Skin epidermis (tissue), 12 donors: ENCODE measurements around the gene GCNT3.
A peak's percentile ranks its signal among the peaks of the same experiment; 100 is the strongest.
"Not testable (repeated sequence)": the region's sequence is repeated elsewhere in the genome, so short reads cannot be mapped to it uniquely, and the experiment has no call there.

Source experiments
- H3K27ac ChIP-seq, 21 experiments: fragments of 200-600 bp; sonication (generic) in 11 of 21; one replicate each; pipeline ENCODE4 v1.5.0; 2020; ENCODE audit warnings: mild to moderate bottlenecking in 3 of 21, inconsistent platforms in 2 of 21, moderate library complexity in 2 of 21
- H3K4me3 ChIP-seq, 7 experiments: fragments of 200-600 bp; sonication (generic) in 2 of 7; one replicate each; pipeline ENCODE4 v1.5.0; 2020; ENCODE audit warnings: inconsistent platforms in 2 of 7, mild to moderate bottlenecking in 2 of 7, moderate library complexity in 1 of 7

GCNT3 gene

GRCh38 chr15:59615661-59616060, 4.1 kb downstream of the GCNT3 start:
- no peak overlapping the region for H3K4me3 ChIP-seq
- no peak overlapping the region for H3K27ac ChIP-seq

- Histone ChIP-seq H3K4me3 (no peak overlapping the region), H3K27ac (no peak overlapping the region)
These were observed 4.8 kb downstream of the GCNT3 start for GRCh38 chr15:59616379-59616778.

GRCh38 chr15:59618406-59618805, 6.8 kb downstream of the GCNT3 start:
- Histone ChIP-seq H3K4me3 (no peak overlapping the region), H3K27ac (peak overlapping the region in 1 of 21 experiments; percentile 4)

DNA sequence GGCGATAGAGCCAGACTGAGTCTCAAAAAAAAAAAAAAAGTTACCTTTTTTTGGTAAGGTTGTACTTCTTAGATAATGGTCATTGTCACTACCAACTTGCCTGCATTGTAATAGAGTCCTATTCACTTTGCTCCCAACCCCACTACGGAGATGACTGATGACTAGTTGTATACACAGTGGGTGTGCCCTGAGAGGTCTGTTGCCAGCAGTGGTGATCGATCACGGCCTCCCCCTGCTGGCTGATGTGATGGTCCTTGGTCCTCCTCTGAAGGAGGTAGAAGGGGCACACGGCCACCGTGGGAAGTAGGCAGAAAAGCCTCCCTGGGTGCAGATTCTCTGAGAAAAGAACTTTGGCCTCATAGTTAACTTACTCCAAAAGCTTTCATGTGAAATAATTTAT, 10.7 kb downstream of the GCNT3 start:
- Histone ChIP-seq H3K27ac (no peak overlapping the region), H3K4me3 (no peak overlapping the region)

- no peak overlapping the region for H3K27ac ChIP-seq
- no peak overlapping the region for H3K4me3 ChIP-seq
These were observed 21.1 kb downstream of the GCNT3 start for GRCh38 chr15:59632714-59633113.

- no peak overlapping the region for H3K4me3 ChIP-seq
- H3K27ac ChIP-seq = no peak overlapping the region
These were observed 24.6 kb downstream of the GCNT3 start for GRCh38 chr15:59636184-59636583.

- H3K4me3 ChIP-seq, H3K27ac ChIP-seq: not testable (repeated sequence)
These were observed 25.9 kb downstream of the GCNT3 start for GRCh38 chr15:59637507-59637906.

GRCh38 chr15:59642351-59642750, 30.8 kb downstream of the GCNT3 start:
- H3K27ac ChIP-seq = no peak overlapping the region
- no peak overlapping the region for H3K4me3 ChIP-seq

- H3K4me3 ChIP-seq = no peak overlapping the region
These were observed 33.2 kb downstream of the GCNT3 start for GRCh38 chr15:59644756-59645155.

DNA sequence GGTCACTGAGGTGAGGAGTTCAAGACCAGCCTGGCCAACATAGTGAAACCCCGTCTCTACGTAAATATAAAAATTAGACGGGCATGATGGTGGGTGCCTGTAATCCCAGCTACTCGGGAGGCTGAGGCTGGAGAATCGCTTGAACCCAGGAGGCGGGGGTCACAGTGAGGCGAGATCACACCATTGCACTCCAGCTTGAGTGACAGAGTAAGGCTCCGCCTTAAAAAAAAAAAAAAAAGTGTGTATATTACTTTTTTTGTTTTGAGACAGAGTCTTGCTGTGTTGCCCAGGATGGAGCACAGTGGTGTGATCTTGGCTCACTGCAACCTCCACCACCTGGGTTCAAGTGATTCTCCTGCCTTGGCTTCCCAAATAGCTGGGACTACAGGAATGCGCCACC, 34.2 kb downstream of the GCNT3 start:
- H3K4me3 ChIP-seq, H3K27ac ChIP-seq: not testable (repeated sequence)

More at GRCh38 chr15:59644756-59645155, 33.2 kb downstream of the GCNT3 start:
- H3K27ac ChIP-seq = no peak overlapping the region

DNA sequence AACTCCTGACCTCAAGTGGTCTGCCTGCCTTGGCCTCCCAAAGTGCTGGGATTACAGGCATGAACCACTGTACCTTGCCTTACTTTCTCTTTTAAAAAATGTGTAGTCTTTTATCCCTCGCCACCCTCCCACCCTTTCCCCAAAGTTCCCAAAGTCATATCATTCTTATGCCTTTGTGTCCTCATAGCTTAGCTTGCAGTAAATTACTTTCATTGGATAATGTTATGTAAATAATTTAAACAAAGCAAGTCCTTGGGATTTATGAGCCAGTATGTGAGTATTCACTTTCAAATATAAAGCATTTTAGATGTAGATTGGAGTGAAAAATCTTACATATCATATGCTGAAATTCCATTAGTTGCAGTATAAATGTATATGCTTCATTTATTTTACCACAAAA, 34.7 kb downstream of the GCNT3 start:
- Histone ChIP-seq H3K27ac (no peak overlapping the region), H3K4me3 (no peak overlapping the region)

DNA sequence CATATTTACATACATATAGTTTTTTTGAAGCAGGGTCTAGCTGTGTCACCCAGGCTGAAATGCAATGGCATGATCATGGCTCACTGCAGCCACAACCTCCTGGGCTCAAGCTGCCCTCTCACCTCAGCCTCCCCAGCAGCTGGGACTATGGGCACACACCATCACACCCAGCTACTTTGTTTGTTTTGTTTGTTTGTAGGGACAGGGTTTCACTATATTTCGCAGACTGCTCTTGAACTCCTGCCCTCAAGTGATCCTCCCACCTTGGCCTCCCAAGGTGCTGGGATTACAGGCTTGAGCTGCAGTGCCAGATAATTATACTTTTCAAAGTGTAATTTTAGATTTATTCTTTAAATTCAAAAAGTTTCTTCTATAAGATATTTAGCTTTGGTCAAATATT, 35.5 kb downstream of the GCNT3 start:
- no peak overlapping the region for H3K27ac ChIP-seq
- H3K4me3 ChIP-seq = no peak overlapping the region

DNA sequence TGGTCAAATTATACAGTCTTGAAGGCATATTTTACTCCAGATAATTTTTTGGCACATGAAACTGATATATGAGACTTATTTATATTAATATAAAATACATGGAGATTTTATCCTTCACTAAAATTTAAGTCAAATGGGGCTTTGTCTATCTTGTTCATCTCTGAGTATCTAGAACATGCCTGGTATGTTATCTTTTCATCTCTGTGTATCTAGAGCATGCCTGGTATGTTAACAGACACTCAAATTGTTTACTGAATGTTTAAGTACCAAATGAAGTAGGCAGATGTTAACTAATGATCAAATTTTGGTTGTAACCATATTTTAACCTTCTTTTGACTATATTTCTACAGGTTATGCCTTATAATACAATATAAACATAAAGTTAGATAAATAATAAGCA, 38.0 kb downstream of the GCNT3 start:
- Histone ChIP-seq H3K27ac (no peak overlapping the region), H3K4me3 (no peak overlapping the region)

GRCh38 chr15:59654046-59654445, 42.5 kb downstream of the GCNT3 start:
- no peak overlapping the region for H3K27ac ChIP-seq
- no peak overlapping the region for H3K4me3 ChIP-seq

GRCh38 chr15:59656897-59657634, 45.5 kb downstream of the GCNT3 start, which contains the start of gene GTF2A2:
GTF2A2 (minus strand) TSS chr15:59657515; CDS start chr15:59652277, 5,238 bp downstream.
- Histone ChIP-seq H3K27ac (peak within 1 kb of the TSS; percentile 61 to 96 (median 90)), H3K4me3 (peak within 1 kb of the TSS; percentile 66 to 99 (median 93))

DNA sequence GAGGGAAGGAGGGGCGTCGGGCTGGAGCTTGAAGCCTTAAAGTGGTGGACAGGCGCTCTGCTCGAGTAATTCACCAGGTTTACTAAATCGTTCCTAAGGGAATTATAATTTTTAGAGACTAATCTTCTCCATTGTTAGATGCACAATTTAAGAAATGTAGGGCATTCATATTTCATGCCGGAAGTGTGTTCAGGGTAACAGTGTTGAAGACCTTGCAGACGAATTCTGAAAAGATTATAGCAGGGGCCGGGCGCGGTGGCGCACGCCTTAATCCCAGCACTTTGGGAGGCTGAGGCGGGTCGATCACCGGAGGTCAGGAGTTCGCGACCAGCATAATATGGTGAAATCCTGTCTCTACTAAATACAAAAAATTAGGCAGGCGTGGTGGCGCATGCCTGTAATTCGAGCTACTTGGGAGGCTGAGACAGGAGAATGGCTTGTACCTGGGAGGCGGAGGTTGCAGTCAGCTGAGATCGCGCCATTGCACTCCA, 46.1 kb downstream of the GCNT3 start:
- peak overlapping the region in 17 of 21 experiments; percentile 49 to 96 (median 90) for H3K27ac ChIP-seq

DNA sequence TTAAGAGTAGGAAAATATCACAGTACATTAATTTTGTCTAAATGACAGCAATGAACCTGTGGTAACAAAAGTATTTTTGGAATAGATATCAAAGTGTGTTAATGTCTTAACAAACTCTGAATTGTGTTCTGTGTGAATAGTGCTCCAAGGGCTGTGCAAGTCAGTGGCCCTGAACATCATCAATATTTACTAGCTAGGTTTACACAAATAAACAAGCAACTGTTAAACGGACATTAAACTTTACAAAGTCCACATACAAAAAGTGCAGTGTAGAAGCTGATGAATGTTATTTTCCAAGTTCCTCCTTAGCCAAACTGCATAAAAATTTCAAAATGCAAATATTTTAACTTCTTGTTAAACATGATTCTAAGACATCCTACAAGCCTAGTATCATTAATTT, 47.8 kb downstream of the GCNT3 start:
- H3K4me3 ChIP-seq = no peak overlapping the region
- no peak overlapping the region for H3K27ac ChIP-seq

More for the DNA sequence above, 46.1 kb downstream of the GCNT3 start:
- H3K4me3 ChIP-seq = peak overlapping the region; percentile 66 to 99 (median 93)

DNA sequence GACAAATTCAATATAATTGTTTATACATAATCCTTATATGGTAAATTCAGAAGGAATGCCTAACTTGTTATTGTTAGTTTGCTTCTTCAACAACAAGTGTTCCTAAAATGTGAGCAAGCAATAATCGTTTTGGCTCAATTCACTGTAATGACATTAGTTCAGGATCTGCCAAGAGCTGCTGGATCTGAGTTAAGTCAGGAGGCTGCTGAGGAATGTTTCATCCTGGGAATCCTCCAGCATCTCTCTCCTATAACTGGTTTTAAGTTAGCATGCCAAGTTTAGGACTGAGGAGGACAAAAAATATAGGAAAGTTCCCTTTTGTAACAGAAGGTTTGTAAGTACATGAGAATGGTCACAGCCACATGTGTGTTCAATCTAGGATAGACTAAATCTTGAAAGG, 50.7 kb downstream of the GCNT3 start:
- no peak overlapping the region for H3K27ac ChIP-seq
- no peak overlapping the region for H3K4me3 ChIP-seq

DNA sequence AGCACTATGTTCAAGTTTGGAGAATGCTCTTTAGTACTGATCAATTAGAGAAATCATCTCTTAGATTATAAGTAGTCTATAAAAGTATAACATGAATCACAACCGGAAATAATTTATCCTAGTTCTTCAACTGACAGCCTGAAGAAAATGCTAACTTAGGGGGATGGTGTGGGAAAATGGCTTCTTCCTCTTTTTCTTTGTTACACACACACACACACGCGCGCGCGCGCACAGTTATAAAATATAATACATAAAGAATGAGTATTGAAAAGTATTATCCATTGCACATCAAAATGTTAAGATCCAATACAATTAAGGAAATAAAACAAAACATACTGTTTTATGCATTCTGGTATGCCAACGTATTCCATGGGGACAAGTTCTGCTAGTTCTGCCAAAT, 57.0 kb downstream of the GCNT3 start:
- Histone ChIP-seq H3K27ac (no peak overlapping the region), H3K4me3 (no peak overlapping the region)
